Left forelimb (tissue), 1 donor: ENCODE results near the gene PCLO.
"Not testable (repeated sequence)": the region's sequence is repeated elsewhere in the genome, so short reads cannot be mapped to it uniquely, and the experiment has no call there.

Experiments used
- DNase-seq: peaks from one replicate; pipeline ENCODE4 v3.0.0-alpha.2; 2018; ENCODE audit warnings: low spot score

The PCLO gene

GRCh38 chr7:83053965-83054364 lies 108.7 kb downstream of the PCLO start:
- DNase-seq, result no peak

DNA sequence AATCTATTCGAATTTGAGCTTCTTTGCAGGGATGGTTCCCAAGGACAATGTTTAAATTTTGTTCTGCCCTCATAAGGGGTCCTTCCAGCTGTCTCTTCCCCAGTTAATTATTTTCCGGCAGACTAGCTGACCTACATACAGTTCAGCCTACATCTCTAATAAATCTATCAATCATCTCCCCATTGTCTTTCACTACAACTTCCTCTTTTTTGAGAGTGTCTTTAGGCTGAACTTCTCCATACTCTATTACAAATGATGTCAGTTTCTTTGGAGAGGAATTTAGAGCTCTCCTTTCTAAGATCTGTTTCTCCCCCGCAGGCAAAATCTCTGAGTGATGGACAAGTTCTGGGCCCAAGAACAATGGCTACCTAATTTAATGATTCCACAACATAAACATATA lies 122.2 kb downstream of the PCLO start:
- no peak for DNase-seq

DNA sequence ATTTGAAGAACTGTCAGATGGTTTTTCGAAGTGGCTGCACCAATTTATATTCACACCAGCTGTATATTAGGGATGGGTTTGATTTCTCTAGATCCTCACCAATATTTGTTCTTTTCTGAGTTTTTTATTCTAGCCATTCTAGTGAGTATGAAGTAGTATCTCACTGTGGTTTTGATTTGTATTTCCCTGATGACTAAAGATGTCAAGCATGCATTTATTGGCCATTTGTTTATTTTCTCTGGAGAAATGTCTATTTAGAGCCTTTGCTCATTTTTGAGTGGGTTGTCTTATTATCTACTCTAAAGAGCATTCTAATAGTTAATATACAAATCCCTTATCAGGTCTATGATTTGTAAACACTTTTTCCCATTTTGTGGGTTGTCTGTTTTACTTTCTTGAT lies 123.9 kb downstream of the PCLO start:
- DNase-seq, result no peak

DNA sequence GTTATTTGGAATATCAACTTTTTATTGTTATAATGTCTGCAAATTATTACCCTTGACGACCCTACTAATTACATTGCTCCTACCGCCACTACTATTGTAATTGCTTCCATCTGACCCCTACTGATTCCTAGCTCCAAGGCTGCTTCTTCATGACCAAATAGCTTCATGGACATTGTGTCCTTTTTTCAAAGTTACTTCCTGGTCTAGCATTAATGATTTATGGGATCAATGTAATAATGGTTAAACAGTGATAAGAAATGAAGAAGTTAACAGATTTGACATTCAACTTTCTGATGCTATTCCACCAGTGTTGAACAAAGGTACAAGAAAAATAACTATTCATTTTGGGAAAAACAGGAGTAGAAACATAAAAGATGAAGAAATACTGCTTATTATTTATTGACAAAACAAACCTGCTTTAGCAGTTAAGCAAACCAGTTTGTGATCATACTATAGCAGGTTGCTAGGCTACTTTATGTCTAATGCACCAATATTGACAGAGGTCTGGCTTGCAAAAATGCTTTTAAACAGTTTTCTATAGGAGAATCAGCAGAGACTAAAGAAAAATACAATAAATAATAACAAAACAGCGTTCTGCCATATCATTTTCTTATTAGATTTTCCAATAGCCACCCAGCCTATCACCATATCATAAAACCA lies 125.8 kb downstream of the PCLO start:
- DNase-seq, result no peak

DNA sequence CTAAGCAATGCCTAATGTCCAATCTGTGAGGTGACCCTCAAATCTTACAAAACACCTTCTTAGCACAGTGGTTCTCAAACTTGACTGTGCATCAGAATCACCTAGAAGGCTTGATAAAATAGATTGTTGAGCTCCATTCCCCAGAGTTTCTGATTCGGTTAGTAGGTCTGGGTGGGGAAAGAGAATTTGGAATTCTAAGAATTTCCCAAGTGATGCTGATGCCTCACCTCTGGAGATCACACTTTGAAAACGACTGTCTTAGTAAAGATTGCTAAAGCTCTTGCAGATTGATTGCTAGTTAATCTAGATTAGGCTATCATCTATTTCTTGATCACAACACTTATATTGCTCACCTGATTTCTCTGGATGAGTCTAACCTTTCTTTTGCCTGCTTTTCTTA lies 126.6 kb downstream of the PCLO start:
- DNase-seq, result no peak

DNA sequence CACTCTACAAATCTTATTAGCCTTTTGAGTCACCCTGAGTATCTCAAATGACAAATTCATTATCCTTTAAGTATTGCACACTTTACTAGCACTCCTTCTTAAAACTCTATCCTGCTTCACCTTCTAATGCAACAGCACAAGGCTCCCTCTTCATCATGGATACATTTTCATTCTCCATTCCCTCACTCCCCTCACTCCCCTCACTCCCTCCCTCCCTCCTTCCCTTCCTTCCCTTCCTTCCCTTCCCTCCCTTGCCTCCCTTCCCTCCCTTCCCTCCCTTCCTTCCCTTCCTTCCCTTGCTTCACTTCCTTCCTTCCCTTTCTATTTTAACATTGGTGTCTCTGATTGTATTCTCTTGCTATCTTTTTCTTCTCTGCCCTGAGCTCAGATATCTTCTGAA lies 130.5 kb downstream of the PCLO start:
- no peak for DNase-seq

GRCh38 chr7:83023817-83024665 lies 138.6 kb downstream of the PCLO start:
- DNase-seq, result not testable (repeated sequence)

DNA sequence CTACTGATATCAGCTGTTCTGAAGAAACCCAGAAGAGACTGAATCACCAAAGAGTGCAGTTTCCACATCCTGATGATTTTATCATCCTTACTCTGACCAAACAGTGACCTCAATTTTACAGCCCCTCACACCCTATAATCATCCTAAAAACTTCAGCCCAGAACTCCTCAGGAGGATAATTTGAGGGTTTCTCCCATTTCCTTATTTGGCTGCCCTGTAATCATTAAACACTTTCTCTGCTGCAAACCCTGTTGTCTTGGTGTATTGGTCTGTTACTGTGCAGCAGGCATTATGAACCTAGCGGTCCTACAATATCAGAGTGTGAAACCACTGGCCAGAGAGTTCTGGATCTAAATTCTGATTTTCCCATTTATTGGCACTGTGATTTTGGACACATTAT lies 141.7 kb downstream of the PCLO start:
- no peak for DNase-seq

- DNase-seq, result no peak
Measured at GRCh38 chr7:83020161-83020560, 142.5 kb downstream of the PCLO start.

GRCh38 chr7:83015916-83016315 lies 146.8 kb downstream of the PCLO start:
- no peak for DNase-seq

GRCh38 chr7:83014546-83014945 lies 148.1 kb downstream of the PCLO start:
- DNase-seq, result no peak

GRCh38 chr7:83011954-83012353 lies 150.7 kb downstream of the PCLO start:
- no peak for DNase-seq

GRCh38 chr7:83005410-83005809 lies 157.3 kb downstream of the PCLO start:
- DNase-seq, result no peak

DNA sequence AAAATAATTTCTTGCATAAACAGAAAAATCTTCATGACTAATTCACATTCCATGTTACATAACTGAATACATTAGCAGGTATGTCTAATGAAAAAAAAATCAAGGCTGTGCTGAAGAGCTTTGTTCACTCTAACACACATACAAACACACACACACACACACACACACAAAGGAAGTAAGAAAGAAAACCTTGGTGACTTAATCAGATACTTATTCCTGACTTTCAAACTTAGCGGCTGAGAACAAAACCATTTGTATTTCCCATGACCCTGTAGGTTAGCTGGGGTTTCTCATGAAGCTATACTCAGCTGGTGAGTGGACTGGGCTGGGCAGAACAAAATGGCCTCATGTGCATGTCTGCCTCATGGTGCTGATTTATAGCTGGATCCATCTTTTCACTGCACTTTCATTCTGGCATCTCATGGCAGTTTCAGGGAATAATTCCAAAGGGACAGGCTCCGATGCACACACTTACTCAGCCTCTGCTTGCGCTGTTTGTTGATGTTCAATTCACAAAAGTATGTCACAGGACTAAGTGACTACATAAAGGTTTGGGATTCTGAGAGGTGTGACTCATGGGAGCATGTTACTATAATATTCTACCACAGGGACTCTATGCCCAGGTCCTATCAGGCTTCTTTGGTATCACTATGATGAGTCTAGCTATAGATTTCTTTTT lies 161.2 kb downstream of the PCLO start:
- no peak for DNase-seq

GRCh38 chr7:82998436-82998835 lies 164.2 kb downstream of the PCLO start:
- DNase-seq, result no peak

DNA sequence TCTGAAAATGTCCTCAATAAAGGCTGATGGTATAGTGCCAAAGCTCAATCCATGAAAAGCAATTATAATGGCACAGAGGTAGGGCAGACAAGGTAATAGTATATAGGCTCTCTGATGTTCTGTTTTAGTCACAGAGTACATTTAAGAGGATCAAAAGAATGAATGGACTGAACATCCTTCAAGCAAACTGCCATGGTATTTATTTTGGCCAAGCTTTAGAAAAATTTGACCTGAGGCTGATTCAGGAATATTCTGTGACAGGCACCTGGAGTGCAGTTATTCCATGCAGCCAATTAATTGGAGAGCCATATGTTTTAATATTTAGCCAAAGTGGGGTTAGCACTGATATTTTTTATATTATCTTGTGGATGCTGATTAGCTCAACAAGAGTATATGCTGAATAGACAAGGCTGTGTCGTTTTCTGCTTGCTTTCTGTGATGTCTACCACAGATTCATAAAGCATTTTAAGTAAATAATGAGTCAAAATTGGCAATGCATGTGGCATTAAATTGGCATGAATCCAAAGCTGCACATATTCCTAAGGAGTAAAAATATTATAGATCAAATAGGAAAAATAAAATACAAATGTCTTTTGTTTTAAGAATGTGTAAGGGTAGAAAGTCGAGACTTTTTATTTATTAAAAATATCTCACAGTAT lies 177.4 kb downstream of the PCLO start:
- no peak for DNase-seq

- DNase-seq, result no peak
Measured at GRCh38 chr7:82980130-82980788, 182.4 kb downstream of the PCLO start.

DNA sequence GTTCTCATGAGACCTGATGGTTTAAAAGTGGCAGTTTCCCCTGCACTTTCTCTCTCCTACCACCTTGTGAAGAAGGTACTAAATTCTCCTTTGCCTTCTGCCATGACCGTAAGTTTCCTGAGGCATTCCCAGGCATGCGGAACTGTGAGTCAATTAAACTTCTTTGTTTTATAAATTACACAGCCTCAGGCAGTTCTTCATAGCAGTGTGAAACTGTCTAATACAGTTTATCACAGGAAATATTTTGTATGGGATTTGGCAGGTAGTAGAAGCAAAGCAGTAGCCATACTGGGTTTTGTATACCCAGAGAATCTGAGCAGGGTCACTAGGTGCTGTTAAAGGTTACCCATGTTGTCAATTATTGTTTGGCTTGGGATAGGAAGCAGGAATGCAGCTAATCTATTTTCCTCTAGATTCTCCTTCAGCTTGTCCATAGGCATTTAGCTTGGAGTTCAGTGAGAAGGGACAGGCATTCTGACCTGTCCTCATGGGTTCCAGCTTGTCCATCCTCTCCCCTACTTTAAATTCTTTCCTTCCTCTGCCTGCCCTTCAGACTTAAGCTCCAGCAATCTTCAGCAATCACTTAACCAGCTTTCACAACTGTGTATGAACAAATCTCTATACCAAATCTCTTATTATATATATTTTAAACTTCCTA lies 186.7 kb downstream of the PCLO start:
- DNase-seq, result no peak

- DNase-seq, result no peak
Measured at GRCh38 chr7:82972135-82972534, 190.5 kb downstream of the PCLO start.

DNA sequence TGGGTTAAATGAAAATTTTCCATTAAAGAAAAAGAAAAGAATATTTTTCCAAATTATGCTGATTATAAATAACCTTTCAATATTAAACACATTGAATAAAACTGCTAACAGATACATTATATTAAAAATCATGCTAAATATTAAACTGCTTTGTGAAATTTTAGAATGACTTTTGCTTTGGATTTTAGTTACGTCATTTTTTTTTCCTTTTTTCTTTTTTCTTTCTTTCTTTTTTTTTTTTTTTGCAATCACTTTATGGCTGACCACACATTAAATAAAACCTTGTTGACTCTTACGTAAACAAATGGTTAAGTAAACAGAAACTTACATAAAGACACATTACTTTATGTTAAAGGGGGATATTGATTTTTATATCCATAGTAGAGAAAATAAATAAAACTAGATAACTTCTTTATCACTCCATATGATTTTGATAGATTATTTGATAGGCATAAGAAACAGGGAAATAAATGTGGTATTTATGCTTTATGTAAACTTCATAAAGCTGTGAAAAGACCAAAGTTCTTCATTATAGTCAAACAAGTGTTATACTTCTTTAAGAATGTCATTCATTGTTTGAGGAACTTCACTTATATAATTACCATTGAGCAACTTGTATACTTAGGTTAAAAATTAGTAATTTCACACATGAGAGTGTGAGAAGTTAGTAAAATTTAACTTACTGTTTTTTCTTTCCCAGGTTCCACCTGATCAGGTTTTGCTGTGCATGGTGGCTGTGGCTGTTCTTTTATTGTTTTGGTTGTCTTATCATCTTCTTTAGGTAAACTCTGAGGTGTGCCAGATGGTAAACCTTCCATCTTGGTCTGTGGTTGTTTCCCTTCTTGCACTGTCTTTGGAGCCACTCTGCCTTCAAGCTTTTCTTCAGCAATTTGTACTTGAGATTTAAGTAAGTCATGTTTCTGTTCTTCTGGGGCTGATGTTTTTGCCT lies 197.3 kb downstream of the PCLO start:
- DNase-seq, result no peak
